H1 (cell line): ENCODE measurements around the gene EFCAB6. TPM values are rescaled to one million over a fixed set of nuclear protein-coding genes. Genes with fewer than 3 reads are reported as not detected.

Source experiments
- PHF8 ChIP-seq: fragments of 200-600 bp; sonication (generic); conservative IDR thresholded peaks from 2 replicates; pipeline ENCODE4 v1.7.1; 2012; ENCODE audit warnings: low read depth, mild to moderate bottlenecking, inconsistent platforms, low read length, moderate library complexity
- polyA plus RNA-seq, 7 experiments: library from polyadenylated mRNA; depleted of rRNA in 3 of 7; stranded (reverse) in 5 of 7; unstranded in 2 of 7; fragments of >200 nt in 5 of 7; fragments of 200-250 nt in 2 of 7; gene quantifications; 1 replicate in 5 of 7; 2 replicates in 1 of 7; 4 replicates in 1 of 7; pipeline versions ENCODE4 v1.2.1 to v1.2.3, GENCODE V29; 2011 to 2013; ENCODE audit warnings: missing spikeins in 2 of 7, mixed read lengths in 2 of 7
- total RNA-seq: library from RNA; stranded (reverse); fragmentation: NEBNext Ultra II Directional; extraction: Animal tissue kit (Norgen Biotek cat#: 25700); gene quantifications from 2 replicates; pipeline ENCODE4 v1.2.1, GENCODE V29; 2021
- TF ChIP-seq, protein P1 (sequence below): fragments of 300-600 bp; sonication (generic); IDR thresholded peaks from 2 replicates; pipeline ENCODE4 v1.7.1; 2012; ENCODE audit warnings: low read length, moderate library complexity, mild to moderate bottlenecking, inconsistent platforms; ENCODE audit not compliant: insufficient replicate concordance

EFCAB6 gene
- total and polyA plus RNA-seq, 2 of the 8 experiments (the other 6 are each of a cell fraction or from before 2014, with no cell fraction given), result 0.32 to 1.7 TPM

DNA sequence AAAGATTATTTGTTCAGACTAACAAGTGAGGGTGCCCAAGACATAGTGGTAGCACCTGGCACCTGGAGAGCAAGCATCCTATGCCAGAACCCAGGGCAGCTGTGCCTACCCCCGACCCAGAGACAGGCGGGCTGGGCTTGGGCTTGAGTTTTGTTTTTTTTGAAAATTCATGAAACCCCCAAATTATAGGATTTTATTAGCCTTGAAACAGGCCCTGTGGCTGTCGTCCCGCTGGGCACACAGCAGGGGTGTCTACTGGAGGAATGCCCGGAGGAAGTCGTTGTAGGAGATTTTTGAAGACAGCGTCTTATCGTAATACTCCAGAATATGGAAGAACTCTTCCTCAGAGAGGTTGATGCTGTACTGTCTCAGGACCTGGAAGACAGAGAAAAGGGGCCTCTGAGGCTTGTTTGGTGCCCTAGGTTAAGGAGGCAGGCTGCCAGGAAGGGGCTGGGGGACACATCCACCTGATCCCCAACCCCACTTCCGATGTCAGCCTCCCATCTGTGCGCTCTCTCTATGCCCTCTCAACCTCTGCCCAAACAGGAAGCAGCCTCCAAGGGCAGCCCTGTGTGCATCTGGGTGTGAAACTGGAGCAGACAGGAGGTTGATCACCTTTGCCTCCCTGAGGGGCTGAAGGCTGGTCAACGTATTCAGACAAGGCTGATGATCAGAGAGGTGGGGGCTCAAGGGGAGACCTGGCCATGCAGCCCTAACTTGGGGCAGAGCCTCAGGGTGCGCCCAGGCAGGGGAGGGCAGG lies 283.3 kb downstream of the EFCAB6 start (continued):
- TF ChIP-seq, protein P1, sequence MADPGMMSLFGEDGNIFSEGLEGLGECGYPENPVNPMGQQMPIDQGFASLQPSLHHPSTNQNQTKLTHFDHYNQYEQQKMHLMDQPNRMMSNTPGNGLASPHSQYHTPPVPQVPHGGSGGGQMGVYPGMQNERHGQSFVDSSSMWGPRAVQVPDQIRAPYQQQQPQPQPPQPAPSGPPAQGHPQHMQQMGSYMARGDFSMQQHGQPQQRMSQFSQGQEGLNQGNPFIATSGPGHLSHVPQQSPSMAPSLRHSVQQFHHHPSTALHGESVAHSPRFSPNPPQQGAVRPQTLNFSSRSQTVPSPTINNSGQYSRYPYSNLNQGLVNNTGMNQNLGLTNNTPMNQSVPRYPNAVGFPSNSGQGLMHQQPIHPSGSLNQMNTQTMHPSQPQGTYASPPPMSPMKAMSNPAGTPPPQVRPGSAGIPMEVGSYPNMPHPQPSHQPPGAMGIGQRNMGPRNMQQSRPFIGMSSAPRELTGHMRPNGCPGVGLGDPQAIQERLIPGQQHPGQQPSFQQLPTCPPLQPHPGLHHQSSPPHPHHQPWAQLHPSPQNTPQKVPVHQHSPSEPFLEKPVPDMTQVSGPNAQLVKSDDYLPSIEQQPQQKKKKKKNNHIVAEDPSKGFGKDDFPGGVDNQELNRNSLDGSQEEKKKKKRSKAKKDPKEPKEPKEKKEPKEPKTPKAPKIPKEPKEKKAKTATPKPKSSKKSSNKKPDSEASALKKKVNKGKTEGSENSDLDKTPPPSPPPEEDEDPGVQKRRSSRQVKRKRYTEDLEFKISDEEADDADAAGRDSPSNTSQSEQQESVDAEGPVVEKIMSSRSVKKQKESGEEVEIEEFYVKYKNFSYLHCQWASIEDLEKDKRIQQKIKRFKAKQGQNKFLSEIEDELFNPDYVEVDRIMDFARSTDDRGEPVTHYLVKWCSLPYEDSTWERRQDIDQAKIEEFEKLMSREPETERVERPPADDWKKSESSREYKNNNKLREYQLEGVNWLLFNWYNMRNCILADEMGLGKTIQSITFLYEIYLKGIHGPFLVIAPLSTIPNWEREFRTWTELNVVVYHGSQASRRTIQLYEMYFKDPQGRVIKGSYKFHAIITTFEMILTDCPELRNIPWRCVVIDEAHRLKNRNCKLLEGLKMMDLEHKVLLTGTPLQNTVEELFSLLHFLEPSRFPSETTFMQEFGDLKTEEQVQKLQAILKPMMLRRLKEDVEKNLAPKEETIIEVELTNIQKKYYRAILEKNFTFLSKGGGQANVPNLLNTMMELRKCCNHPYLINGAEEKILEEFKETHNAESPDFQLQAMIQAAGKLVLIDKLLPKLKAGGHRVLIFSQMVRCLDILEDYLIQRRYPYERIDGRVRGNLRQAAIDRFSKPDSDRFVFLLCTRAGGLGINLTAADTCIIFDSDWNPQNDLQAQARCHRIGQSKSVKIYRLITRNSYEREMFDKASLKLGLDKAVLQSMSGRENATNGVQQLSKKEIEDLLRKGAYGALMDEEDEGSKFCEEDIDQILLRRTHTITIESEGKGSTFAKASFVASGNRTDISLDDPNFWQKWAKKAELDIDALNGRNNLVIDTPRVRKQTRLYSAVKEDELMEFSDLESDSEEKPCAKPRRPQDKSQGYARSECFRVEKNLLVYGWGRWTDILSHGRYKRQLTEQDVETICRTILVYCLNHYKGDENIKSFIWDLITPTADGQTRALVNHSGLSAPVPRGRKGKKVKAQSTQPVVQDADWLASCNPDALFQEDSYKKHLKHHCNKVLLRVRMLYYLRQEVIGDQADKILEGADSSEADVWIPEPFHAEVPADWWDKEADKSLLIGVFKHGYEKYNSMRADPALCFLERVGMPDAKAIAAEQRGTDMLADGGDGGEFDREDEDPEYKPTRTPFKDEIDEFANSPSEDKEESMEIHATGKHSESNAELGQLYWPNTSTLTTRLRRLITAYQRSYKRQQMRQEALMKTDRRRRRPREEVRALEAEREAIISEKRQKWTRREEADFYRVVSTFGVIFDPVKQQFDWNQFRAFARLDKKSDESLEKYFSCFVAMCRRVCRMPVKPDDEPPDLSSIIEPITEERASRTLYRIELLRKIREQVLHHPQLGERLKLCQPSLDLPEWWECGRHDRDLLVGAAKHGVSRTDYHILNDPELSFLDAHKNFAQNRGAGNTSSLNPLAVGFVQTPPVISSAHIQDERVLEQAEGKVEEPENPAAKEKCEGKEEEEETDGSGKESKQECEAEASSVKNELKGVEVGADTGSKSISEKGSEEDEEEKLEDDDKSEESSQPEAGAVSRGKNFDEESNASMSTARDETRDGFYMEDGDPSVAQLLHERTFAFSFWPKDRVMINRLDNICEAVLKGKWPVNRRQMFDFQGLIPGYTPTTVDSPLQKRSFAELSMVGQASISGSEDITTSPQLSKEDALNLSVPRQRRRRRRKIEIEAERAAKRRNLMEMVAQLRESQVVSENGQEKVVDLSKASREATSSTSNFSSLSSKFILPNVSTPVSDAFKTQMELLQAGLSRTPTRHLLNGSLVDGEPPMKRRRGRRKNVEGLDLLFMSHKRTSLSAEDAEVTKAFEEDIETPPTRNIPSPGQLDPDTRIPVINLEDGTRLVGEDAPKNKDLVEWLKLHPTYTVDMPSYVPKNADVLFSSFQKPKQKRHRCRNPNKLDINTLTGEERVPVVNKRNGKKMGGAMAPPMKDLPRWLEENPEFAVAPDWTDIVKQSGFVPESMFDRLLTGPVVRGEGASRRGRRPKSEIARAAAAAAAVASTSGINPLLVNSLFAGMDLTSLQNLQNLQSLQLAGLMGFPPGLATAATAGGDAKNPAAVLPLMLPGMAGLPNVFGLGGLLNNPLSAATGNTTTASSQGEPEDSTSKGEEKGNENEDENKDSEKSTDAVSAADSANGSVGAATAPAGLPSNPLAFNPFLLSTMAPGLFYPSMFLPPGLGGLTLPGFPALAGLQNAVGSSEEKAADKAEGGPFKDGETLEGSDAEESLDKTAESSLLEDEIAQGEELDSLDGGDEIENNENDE, result no peak
- no peak for TF ChIP-seq PHF8
